Neural progenitor cell (in vitro differentiated cells): Measurements from ENCODE around the gene ANKRD34A.
A peak's percentile ranks its signal among the peaks of the same experiment; 100 is the strongest.

Experiments used
- CTCF ChIP-seq: fragments of 200-600 bp; sonication (generic); IDR thresholded peaks from 2 replicates; pipeline ENCODE4 v1.5.1; 2017; ENCODE audit warnings: antibody characterized with exemption, mild to moderate bottlenecking
- EZH2 ChIP-seq: fragments of 200-600 bp; sonication (generic); IDR thresholded peaks from 2 replicates; pipeline ENCODE4 v1.6.1; 2017; ENCODE audit warnings: antibody characterized with exemption, mild to moderate bottlenecking, moderate library complexity
- EZH2phosphoT487 ChIP-seq: fragments of 200-600 bp; sonication (generic); IDR thresholded peaks from 2 replicates; pipeline ENCODE4 v1.6.1; 2017; ENCODE audit warnings: antibody characterized with exemption

DNA sequence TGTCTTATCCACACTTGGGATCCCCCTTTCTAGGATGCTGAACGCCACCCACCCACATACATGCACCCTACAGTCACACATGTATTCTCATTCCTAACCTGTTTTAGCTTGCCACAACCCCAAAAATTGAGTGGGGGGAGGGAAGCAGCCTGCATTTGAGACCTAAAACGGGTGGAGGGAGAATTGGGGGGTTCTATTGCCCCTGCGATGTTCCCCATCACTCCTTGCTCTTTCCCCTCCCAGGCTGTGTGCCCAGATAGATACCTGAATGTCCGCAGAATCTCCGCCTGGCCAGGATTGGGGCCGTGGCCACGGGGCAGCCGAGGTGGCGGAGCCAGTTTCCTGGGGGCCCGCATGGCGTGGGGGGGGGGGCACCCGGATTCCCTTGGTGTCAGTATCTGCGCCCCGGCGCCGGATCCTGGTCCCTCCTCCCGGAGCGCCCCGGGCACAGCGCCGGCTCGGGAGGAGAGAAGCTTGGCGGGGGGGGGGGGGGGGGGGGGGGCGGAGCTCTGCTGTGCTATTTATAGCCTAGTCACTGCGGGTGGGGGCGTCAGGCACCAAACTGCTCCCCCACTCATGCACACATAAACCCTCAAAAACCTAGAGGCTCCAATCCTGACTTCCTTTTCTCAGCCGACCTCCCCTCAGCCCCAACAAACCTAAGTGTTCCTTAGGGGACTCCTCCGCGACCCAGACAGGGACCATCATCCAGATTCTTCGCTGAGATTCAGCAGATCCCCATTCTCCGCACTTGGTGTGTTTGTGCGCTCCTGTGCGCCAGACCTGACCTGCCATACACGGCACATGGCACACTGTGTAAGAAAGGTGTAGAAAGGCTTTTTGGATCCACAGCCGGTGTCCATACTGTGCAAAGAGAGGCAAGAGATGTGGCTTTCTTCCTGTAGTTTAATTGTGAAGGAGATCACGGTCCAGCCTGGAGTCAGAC is 1.9 kb downstream of the ANKRD34A start:
- TF ChIP-seq CTCF (no peak), EZH2phosphoT487 (peak; percentile 16), EZH2 (peak; percentile 8)
